ENCODE results near the gene SEMA4A.

The SEMA4A gene

GRCh38 chr1:156110252-156110651, 43.1 kb upstream of the SEMA4A start:
- Histone ChIP-seq H3K27me3 (ENCODE audit: insufficient read depth, low read length, poor library complexity, severe bottlenecking) (no peaks in the 10 kb centered on the region), H3K4me1 (ENCODE audit: insufficient read depth, low read length, poor library complexity, severe bottlenecking) (peaks cover 9% of the 10 kb centered on the region)

GRCh38 chr1:156111355-156111962, 41.9 kb upstream of the SEMA4A start:
- TF ChIP-seq CTCF (conservative IDR thresholded peaks at IDR 0.05; ENCODE audit: low read length) (no peak), EZH2phosphoT487 (IDR thresholded peaks at IDR 0.05; ENCODE audit: borderline replicate concordance) (no peak)
- Histone ChIP-seq H3K9me2 (replicated peaks; ENCODE audit: low read depth, low read length) (no peaks in the 10 kb centered on the region), H3K9ac (ENCODE audit: low read depth, low read length, poor library complexity, severe bottlenecking) (no peak overlapping the region), H3K27me3 (ENCODE audit: insufficient read depth, low read length, poor library complexity, severe bottlenecking) (no peaks in the 10 kb centered on the region), H4K20me1 (ENCODE audit: insufficient read depth, low read length, poor library complexity, severe bottlenecking) (no peaks in the 10 kb centered on the region), H3K4me2 (ENCODE audit: low read depth, low read length, poor library complexity, severe bottlenecking) (no peak overlapping the region), H3K9me3 (ENCODE audit: insufficient read depth, low read depth, low read length) (no peaks in the 10 kb centered on the region), H2AFZ (ENCODE audit: low read length) (no peak overlapping the region), H3F3A (ENCODE audit: low read depth) (no peaks in the 10 kb centered on the region), H3K4me3 (ENCODE audit: low read length, poor library complexity, severe bottlenecking) (no peak overlapping the region), H3K79me2 (ENCODE audit: insufficient read depth, low read length) (no peaks in the 10 kb centered on the region), H3K36me3 (ENCODE audit: insufficient read depth, low read length) (no peaks in the 10 kb centered on the region), H3K4me1 (ENCODE audit: insufficient read depth, low read length, poor library complexity, severe bottlenecking) (peaks cover 9% of the 10 kb centered on the region)

More at GRCh38 chr1:156110252-156110651, 43.1 kb upstream of the SEMA4A start:
- H3K79me2 ChIP-seq (ENCODE audit: insufficient read depth, low read length): no peaks in the 10 kb centered on the region
- H3K4me2 ChIP-seq (ENCODE audit: low read depth, low read length, poor library complexity, severe bottlenecking): no peak overlapping the region
- no peaks in the 10 kb centered on the region for H4K20me1 ChIP-seq (ENCODE audit: insufficient read depth, low read length, poor library complexity, severe bottlenecking)
- no peaks in the 10 kb centered on the region for H3K9me2 ChIP-seq (replicated peaks; ENCODE audit: low read depth, low read length)
- H3F3A ChIP-seq (ENCODE audit: low read depth): no peaks in the 10 kb centered on the region
- H3K4me3 ChIP-seq (ENCODE audit: low read length, poor library complexity, severe bottlenecking): no peak overlapping the region
- no peaks in the 10 kb centered on the region for H3K9me3 ChIP-seq (ENCODE audit: insufficient read depth, low read depth, low read length)
- no peak for TF ChIP-seq EZH2phosphoT487 (IDR thresholded peaks at IDR 0.05; ENCODE audit: borderline replicate concordance)
- TF ChIP-seq CTCF (conservative IDR thresholded peaks at IDR 0.05; ENCODE audit: low read length): no peak
- H3K9ac ChIP-seq (ENCODE audit: low read depth, low read length, poor library complexity, severe bottlenecking): no peak overlapping the region
- H3K36me3 ChIP-seq (ENCODE audit: insufficient read depth, low read length): no peaks in the 10 kb centered on the region
- H2AFZ ChIP-seq (ENCODE audit: low read length): no peak overlapping the region

GRCh38 chr1:156112276-156113137, 40.9 kb upstream of the SEMA4A start:
- no peaks in the 10 kb centered on the region for H3K9me3 ChIP-seq (ENCODE audit: insufficient read depth, low read depth, low read length)
- H3K27me3 ChIP-seq (ENCODE audit: insufficient read depth, low read length, poor library complexity, severe bottlenecking): no peaks in the 10 kb centered on the region
- H4K20me1 ChIP-seq (ENCODE audit: insufficient read depth, low read length, poor library complexity, severe bottlenecking): no peaks in the 10 kb centered on the region
- H3K4me1 ChIP-seq (ENCODE audit: insufficient read depth, low read length, poor library complexity, severe bottlenecking): peaks cover 9% of the 10 kb centered on the region
- TF ChIP-seq EZH2phosphoT487 (IDR thresholded peaks at IDR 0.05; ENCODE audit: borderline replicate concordance): no peak
- no peak for TF ChIP-seq CTCF (conservative IDR thresholded peaks at IDR 0.05; ENCODE audit: low read length)
- no peaks in the 10 kb centered on the region for H3F3A ChIP-seq (ENCODE audit: low read depth)
- H3K4me3 ChIP-seq (ENCODE audit: low read length, poor library complexity, severe bottlenecking): no peak overlapping the region
- H3K4me2 ChIP-seq (ENCODE audit: low read depth, low read length, poor library complexity, severe bottlenecking): no peak overlapping the region
- no peak overlapping the region for H3K9ac ChIP-seq (ENCODE audit: low read depth, low read length, poor library complexity, severe bottlenecking)
- no peaks in the 10 kb centered on the region for H3K79me2 ChIP-seq (ENCODE audit: insufficient read depth, low read length)
- H3K9me2 ChIP-seq (replicated peaks; ENCODE audit: low read depth, low read length): no peaks in the 10 kb centered on the region
- no peak overlapping the region for H2AFZ ChIP-seq (ENCODE audit: low read length)
- no peaks in the 10 kb centered on the region for H3K36me3 ChIP-seq (ENCODE audit: insufficient read depth, low read length)

All from Loucy (cell line).